SK-N-SH (cell line): ENCODE data around the gene PROM1. TPM values are rescaled to one million over a fixed set of nuclear protein-coding genes. Genes with fewer than 3 reads are reported as not detected.
A peak's percentile ranks its signal among the peaks of the same experiment; 100 is the strongest.

Experiments used
- CTCF ChIA-PET: fragments of 300-600, 350-600 bp; formaldehyde crosslinking; extraction: SDS; loops from one replicate; lab custom pipeline; 2021; lab: Yijun Ruan, JAX
- POLR2A ChIA-PET: fragments of 350-600 bp; sonication (Branson Sonifier 250); formaldehyde crosslinking; extraction: SDS; loops from one replicate; lab custom pipeline; 2020; ENCODE audit warnings: antibody characterized with exemption, inconsistent platforms; lab: Yijun Ruan, JAX
- DNase-seq: peaks from one replicate; pipeline ENCODE4 v3.0.0; 2012
- H2AFZ ChIP-seq: fragments of 200-600 bp; sonication (generic); 2 replicates; pipeline ENCODE4 v1.8.1; 2016; ENCODE audit warnings: antibody characterized with exemption, mild to moderate bottlenecking, low read depth
- H3F3A ChIP-seq: fragments of 200-600 bp; sonication (generic); replicated peaks from 2 replicates; pipeline ENCODE3; 2016; ENCODE audit warnings: antibody characterized with exemption, mild to moderate bottlenecking; ENCODE audit not compliant: insufficient read depth
- H3K27ac ChIP-seq, 2 experiments: fragments of 200-500 bp in 1 of 2; fragments of 200-600 bp in 1 of 2; sonication (Bioruptor generic) in 1 of 2; sonication (generic), shearing (Covaris generic) in 1 of 2; 2 replicates each; pipeline versions ENCODE4 v1.5.1 to v1.6.1; 2014 to 2016; ENCODE audit warnings: low read depth in 2 of 2, inconsistent platforms in 1 of 2, low read length in 1 of 2, mild to moderate bottlenecking in 1 of 2, mixed read lengths in 1 of 2
- H3K27me3 ChIP-seq: fragments of 200-600 bp; sonication (generic), shearing (Covaris generic); 2 replicates; pipeline ENCODE4 v1.6.1; 2016; ENCODE audit warnings: mixed run types; ENCODE audit not compliant: insufficient read depth
- H3K36me3 ChIP-seq, 2 experiments: fragments of 200-500 bp in 1 of 2; fragments of 200-600 bp in 1 of 2; sonication (Bioruptor generic) in 1 of 2; sonication (generic) in 1 of 2; replicated peaks in 1 of 2; 2 replicates each; pipeline versions ENCODE3 to v1.5.1; 2014 to 2016; ENCODE audit warnings: low read length in 1 of 2, mild to moderate bottlenecking in 1 of 2; ENCODE audit not compliant: insufficient read depth in 2 of 2, control insufficient read depth in 1 of 2
- H3K4me1 ChIP-seq, 2 experiments: fragments of 200-500 bp in 1 of 2; fragments of 200-600 bp in 1 of 2; sonication (Bioruptor generic) in 1 of 2; sonication (generic), shearing (Covaris generic) in 1 of 2; 2 replicates each; pipeline versions ENCODE4 v1.5.1 to v1.6.1; 2014 to 2016; ENCODE audit warnings: low read depth in 1 of 2, low read length in 1 of 2, mixed run types in 1 of 2; ENCODE audit not compliant: insufficient read depth in 2 of 2, control insufficient read depth in 1 of 2
- H3K4me2 ChIP-seq: fragments of 200-600 bp; sonication (generic), shearing (Covaris generic); 2 replicates; pipeline ENCODE4 v1.6.1; 2017; ENCODE audit warnings: mixed run types
- H3K4me3 ChIP-seq, 2 experiments: fragments of 200-500 bp in 1 of 2; fragments of 200-600 bp in 1 of 2; sonication (Bioruptor generic) in 1 of 2; sonication (generic), shearing (Covaris generic) in 1 of 2; 2 replicates each; pipeline versions ENCODE4 v1.5.1 to v1.8.1; 2014 to 2016; ENCODE audit warnings: low read depth in 2 of 2, inconsistent platforms in 1 of 2, low read length in 1 of 2, mild to moderate bottlenecking in 1 of 2, mixed read lengths in 1 of 2, moderate library complexity in 1 of 2
- H3K79me2 ChIP-seq: fragments of 200-600 bp; sonication (generic); 2 replicates; pipeline ENCODE4 v1.8.1; 2017; ENCODE audit warnings: mild to moderate bottlenecking; ENCODE audit not compliant: insufficient read depth
- H3K9ac ChIP-seq: fragments of 200-600 bp; sonication (generic); 2 replicates; pipeline ENCODE4 v1.6.1; 2017; ENCODE audit warnings: mixed run types
- H3K9me2 ChIP-seq: fragments of 200-600 bp; sonication (generic); 2 replicates; pipeline ENCODE4 v1.6.1; 2017; ENCODE audit warnings: mixed run types
- H3K9me3 ChIP-seq: fragments of 200-600 bp; sonication (generic); 2 replicates; pipeline ENCODE4 v1.6.1; 2017; ENCODE audit warnings: mixed run types, mild to moderate bottlenecking, moderate library complexity
- H4K20me1 ChIP-seq: fragments of 200-600 bp; sonication (generic); 2 replicates; pipeline ENCODE4 v1.6.1; 2017; ENCODE audit warnings: mild to moderate bottlenecking, mixed run types; ENCODE audit not compliant: insufficient read depth
- GATA2 ChIP-seq: sonication (generic); formaldehyde crosslinking; IDR thresholded peaks from 2 replicates; pipeline ENCODE4 v1.5.0; 2020; ENCODE audit warnings: mild to moderate bottlenecking, missing genetic modification reagents
- RXRA ChIP-seq: IDR thresholded peaks from 2 replicates; pipeline ENCODE4 v1.4.0; 2012; ENCODE audit warnings: low read depth, mild to moderate bottlenecking, borderline replicate concordance
- WGBS: methylation state at CpG from one replicate; pipeline ENCODE4 v1.1.6; 2017; ENCODE audit warnings: low lambda C conversion rate; 5-methylcytosine and 5-hydroxymethylcytosine counted together
- polyA plus RNA-seq, 3 experiments: library from polyadenylated mRNA; depleted of rRNA; stranded (reverse); fragments of >200 nt; gene quantifications; 2 replicates each; pipeline ENCODE4 v1.2.3, GENCODE V29; 2012

Gene PROM1
- polyA plus RNA-seq, 1 of the 3 experiments (the other 2 are of a cell fraction) = not detected

GRCh38 chr4:15918484-15919129, 165.2 kb downstream of the PROM1 start:
- H3K36me3 ChIP-seq = no peaks in the 10 kb centered on the region
- H3K4me1 ChIP-seq = peaks cover 11 to 13% of the 10 kb centered on the region in 2 experiments; a peak in 2 of 4 replicates
- POLR2A ChIA-PET = no interaction called here
- peak; percentile 76 for TF ChIP-seq GATA2 (CRISPR knock-in tag)
- no peak for TF ChIP-seq RXRA
- TF ChIP-seq, all 33 proteins: peak for 1
- CTCF ChIA-PET = interaction anchor here (0.8 to 4.4 kb wide), 5 partner anchors 36 to 83 kb away, joined by 3 to 23 read pairs (median 3); no protein-coding TSS in a partner anchor
- H3K27me3 ChIP-seq = no peaks in the 10 kb centered on the region
- H3K27ac ChIP-seq = no peak overlapping the region
- no peaks in the 10 kb centered on the region for H4K20me1 ChIP-seq
- no peaks in the 10 kb centered on the region for H3K79me2 ChIP-seq
- 66% methylated on average over 4 of the region's 4 CpGs for WGBS
- H3K9ac ChIP-seq = no peak overlapping the region
- DNase-seq = peak; percentile 32
- peaks cover 21% of the 10 kb centered on the region for H3F3A ChIP-seq
- no peak overlapping the region for H3K4me2 ChIP-seq
- no peaks in the 10 kb centered on the region for H3K9me2 ChIP-seq
- H2AFZ ChIP-seq = no peak overlapping the region
- no peak overlapping the region for H3K4me3 ChIP-seq
- H3K9me3 ChIP-seq = no peaks in the 10 kb centered on the region

Other genes starting within 250 kb of the PROM1 start
- gene FGFBP1, start 145.3 kb downstream of the PROM1 start, polyA plus RNA-seq (2012; rRNA removed) = 0.11 and 0.13 TPM in 2 replicates
- gene FGFBP2, start 120.8 kb downstream of the PROM1 start, polyA plus RNA-seq (2012; rRNA removed) = 0.62 and 1.7 TPM in 2 replicates
- 6.2 and 10.4 TPM in 2 replicates for gene TAPT1, start 142.4 kb upstream of the PROM1 start, polyA plus RNA-seq (2012; rRNA removed)